ENCODE results near the gene HDGF.

DNA sequence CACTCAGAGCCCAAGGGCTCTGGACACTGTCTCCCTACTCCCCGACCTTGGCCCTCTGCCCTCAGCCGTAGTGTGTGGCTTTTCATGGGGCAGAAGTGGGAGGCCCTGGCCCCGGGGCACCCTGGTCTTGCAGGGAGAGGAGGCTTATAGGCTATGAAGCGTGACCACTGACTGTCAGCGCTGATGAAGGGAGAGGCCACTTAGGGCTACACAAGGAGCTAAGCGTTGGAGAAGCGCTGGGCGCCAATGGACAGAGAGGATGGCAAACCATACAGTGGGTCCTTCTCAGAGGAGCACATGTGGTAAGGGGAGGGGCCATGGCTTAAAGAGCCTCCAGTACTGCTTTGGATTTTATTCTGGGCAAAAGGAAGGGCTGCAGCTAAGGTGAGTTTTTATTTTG is 54.0 kb downstream of the HDGF start:
- TF ChIP-seq ELF4 (IDR thresholded peaks at IDR 0.05) = no peak
- no peak for TF ChIP-seq NFRKB (IDR thresholded peaks at IDR 0.05)
- TF ChIP-seq SP1 (IDR thresholded peaks at IDR 0.05) = no peak
- TF ChIP-seq BHLHE40 (IDR thresholded peaks at IDR 0.05; ENCODE audit: borderline replicate concordance) = no peak
- TF ChIP-seq LEF1 (IDR thresholded peaks at IDR 0.05; ENCODE audit: borderline replicate concordance) = no peak
- TF ChIP-seq, protein P1, sequence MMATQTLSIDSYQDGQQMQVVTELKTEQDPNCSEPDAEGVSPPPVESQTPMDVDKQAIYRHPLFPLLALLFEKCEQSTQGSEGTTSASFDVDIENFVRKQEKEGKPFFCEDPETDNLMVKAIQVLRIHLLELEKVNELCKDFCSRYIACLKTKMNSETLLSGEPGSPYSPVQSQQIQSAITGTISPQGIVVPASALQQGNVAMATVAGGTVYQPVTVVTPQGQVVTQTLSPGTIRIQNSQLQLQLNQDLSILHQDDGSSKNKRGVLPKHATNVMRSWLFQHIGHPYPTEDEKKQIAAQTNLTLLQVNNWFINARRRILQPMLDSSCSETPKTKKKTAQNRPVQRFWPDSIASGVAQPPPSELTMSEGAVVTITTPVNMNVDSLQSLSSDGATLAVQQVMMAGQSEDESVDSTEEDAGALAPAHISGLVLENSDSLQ (IDR thresholded peaks at IDR 0.05) = no peak
- no peak for TF ChIP-seq HDGF (IDR thresholded peaks at IDR 0.05; ENCODE audit: borderline replicate concordance)
- no peak for TF ChIP-seq FOXM1 (IDR thresholded peaks at IDR 0.05; ENCODE audit: borderline replicate concordance)
- no peak for TF ChIP-seq SUZ12 (IDR thresholded peaks at IDR 0.05)
- no peak for TF ChIP-seq FOXA1 (IDR thresholded peaks at IDR 0.05)
